ENCODE measurements around the gene SUPT3H.

The SUPT3H gene

DNA sequence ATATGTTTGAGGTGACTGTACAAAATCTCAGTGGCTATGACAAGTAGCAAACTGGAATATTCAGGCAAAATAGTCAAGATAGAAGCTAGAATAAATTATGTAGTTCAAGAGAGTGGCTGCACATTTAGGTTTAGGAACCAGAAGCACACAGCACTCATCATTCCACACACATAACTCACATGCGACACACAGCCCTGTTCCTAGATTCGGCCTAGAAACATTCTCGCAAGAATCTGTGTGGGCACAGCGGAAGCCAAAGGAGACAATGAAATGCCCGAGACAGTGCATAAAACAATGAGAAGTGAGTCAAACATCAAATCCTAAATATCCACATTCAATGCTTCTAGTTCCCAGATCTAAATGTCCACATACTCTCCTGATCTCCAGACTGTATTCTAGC, 9.5 kb upstream of the SUPT3H start:
- no peak overlapping the region for H3K27ac ChIP-seq
- no peak for TF ChIP-seq ZFX (IDR thresholded peaks at IDR 0.05)
- TF ChIP-seq, protein P1, sequence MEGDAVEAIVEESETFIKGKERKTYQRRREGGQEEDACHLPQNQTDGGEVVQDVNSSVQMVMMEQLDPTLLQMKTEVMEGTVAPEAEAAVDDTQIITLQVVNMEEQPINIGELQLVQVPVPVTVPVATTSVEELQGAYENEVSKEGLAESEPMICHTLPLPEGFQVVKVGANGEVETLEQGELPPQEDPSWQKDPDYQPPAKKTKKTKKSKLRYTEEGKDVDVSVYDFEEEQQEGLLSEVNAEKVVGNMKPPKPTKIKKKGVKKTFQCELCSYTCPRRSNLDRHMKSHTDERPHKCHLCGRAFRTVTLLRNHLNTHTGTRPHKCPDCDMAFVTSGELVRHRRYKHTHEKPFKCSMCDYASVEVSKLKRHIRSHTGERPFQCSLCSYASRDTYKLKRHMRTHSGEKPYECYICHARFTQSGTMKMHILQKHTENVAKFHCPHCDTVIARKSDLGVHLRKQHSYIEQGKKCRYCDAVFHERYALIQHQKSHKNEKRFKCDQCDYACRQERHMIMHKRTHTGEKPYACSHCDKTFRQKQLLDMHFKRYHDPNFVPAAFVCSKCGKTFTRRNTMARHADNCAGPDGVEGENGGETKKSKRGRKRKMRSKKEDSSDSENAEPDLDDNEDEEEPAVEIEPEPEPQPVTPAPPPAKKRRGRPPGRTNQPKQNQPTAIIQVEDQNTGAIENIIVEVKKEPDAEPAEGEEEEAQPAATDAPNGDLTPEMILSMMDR (conservative IDR thresholded peaks at IDR 0.05): no peak

DNA sequence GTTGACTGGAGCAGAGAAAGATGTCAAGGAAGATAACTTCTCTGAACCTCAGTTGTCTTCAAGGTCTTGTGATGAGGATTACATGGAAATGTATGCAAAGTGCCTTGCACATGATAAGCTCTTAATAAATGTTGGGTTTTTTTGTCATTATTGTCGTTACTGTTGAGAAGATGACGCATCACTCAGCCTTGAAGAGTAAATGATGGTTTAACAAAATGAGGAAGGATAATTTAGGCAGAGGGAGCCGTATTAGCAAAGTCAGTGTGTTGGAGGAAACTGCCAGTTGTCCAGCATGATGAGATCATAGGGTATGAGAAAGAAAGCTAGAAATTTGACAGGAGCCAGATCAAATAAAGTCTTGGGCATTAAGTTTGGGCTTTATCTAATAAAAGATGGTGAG, 8.8 kb upstream of the SUPT3H start:
- TF ChIP-seq, protein P1 (conservative IDR thresholded peaks at IDR 0.05): no peak
- no peak for TF ChIP-seq ZFX (IDR thresholded peaks at IDR 0.05)
- no peak overlapping the region for H3K27ac ChIP-seq

DNA sequence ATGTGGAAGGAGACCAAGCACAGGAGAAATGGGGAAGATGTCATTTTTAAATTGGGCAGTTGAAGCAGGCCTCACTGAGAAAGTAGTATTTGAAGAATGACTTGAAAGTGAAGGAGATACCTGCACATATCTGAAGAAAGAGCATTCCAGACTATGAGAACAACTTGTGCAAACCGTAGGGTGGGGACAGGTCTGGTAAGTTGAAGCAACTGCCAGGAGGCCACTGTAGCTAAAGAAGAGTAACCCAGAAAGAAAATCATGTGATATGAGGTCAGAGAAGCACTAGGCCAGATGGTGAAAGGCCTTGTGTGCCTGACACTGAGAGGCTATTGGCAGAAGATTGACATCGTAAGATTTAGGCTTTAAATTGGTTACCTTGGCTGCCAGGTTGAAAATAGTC, 4.7 kb upstream of the SUPT3H start:
- TF ChIP-seq, protein P1 (conservative IDR thresholded peaks at IDR 0.05): no peak
- no peak for TF ChIP-seq ZFX (IDR thresholded peaks at IDR 0.05)
- H3K27ac ChIP-seq: no peak overlapping the region

DNA sequence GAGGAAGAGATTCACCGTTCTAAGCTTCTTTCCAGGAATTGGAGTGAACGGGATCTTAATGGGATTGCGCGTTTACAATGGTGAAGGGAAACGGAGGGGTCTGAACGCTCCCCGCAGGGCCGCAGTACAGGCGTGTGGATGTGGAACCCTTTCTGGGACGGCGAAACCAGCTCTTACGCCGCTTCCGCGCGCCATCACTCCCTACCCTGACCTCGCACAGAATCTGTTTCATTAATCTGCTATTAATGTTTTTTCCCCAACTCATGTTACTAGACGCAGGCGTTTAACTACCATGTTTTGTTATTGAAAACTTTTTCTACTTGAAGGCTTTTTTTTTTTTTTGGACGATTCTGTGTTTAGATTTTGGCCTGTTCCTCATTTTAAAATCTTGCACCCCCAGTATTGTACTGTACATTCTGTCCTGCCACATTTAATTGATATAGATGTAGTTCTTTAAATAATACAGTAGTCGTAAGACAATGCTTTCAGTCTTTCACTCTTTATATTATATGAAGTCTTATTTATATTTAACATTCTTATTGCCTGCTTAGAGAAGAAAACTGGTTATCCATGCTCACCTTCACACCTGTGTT, 696 bp upstream of the SUPT3H start:
- peak; percentile 21; the same call in 1 of the 2 replicates for TF ChIP-seq ZFX (IDR thresholded peaks at IDR 0.05)
- TF ChIP-seq, protein P1 (conservative IDR thresholded peaks at IDR 0.05): peak; percentile 14; the same call in 1 of the 2 replicates
- H3K27ac ChIP-seq: peak overlapping the region; percentile 82

DNA sequence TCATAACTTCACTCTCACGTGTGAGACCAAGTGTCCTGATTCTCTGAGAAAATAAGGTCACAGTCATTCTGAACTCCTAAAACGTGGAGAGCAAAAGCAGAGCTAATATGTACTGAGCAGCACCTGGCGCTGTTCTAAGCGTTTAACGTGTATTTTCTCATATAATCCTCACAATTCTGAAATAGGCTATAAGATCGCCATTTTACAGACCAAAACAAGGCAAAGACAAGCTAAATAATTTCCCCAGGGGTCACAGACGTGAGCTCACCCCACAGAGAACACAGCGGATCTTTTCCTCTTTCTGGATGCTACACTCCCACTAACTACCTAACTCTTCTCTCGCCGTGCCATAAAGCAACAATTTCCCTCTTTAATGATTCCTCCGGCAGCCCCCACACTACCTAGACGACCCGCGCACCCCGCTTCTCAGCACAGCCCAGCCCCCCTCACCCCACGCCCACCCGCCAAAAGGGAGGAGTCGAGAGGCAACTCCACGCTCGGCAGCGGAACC, 636 bp downstream of the SUPT3H start:
- H3K27ac ChIP-seq: peak overlapping the region; percentile 82
- TF ChIP-seq, protein P1 (conservative IDR thresholded peaks at IDR 0.05): no peak
- TF ChIP-seq ZFX (IDR thresholded peaks at IDR 0.05): no peak

DNA sequence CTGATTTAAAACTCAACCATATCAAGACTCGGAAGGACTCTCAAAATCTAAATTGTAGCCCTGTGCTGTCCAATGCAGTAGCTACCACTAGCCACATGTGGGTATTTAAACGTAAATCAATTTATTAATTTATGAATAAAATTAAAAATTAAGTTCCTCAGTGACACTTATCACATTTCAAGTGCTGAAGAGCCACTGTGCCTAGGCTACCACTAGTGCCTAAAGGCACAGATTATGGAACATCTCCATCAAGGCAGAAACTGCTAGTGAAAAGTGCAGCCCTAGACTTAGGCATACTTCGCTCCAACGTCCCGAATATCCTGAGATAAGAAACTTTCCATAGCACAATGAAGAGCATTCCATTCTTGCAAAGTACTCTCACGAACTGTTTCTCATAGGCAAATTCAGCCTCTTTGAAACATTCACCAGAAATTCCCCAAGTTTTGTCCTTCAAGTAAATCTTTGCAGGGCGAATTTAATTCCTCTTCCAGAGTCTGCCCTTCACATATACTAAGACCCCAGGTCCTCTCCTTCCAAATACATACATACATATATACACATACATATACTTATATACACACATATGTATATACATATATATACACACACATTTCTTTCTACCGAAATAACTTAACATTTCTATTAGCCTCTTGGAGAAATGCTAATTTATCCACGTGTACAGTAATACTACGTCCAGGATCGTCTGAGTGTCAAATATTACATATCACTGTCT, 1.3 kb downstream of the SUPT3H start:
- H3K27ac ChIP-seq: no peak overlapping the region

DNA sequence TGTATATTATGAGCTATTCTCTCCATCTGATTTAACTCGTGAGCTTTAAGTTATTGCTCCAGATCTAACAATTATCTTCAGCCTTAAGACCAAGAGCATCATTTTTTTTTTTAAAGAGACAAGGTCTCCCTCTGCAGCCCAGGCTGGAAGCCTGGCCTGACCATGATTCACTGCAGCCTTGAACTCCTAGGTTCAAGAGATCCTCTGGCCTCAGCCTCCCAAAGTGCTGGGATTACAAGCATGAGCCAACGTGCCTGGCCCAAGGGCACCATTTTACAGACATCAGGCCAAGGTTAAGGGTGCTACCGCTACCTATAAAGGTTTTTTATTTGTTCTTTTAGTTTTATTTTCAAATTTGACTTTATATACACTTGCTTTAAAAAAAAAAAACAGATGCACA, 2.3 kb downstream of the SUPT3H start:
- no peak for TF ChIP-seq ZFX (IDR thresholded peaks at IDR 0.05)
- TF ChIP-seq, protein P1 (conservative IDR thresholded peaks at IDR 0.05): no peak
- H3K27ac ChIP-seq: no peak overlapping the region

More for the DNA sequence above, 1.3 kb downstream of the SUPT3H start:
- TF ChIP-seq, protein P1 (conservative IDR thresholded peaks at IDR 0.05): no peak
- TF ChIP-seq ZFX (IDR thresholded peaks at IDR 0.05): no peak
